Measurements from ENCODE around the gene GPAT2. TPM values are rescaled to one million over a fixed set of nuclear protein-coding genes. Genes with fewer than 3 reads are reported as not detected.
"Not testable (repeated sequence)": the region's sequence is repeated elsewhere in the genome, so short reads cannot be mapped to it uniquely, and the experiment has no call there.

The GPAT2 gene
- total RNA-seq, 1 donor from 2014 or later: 2.6 TPM

DNA sequence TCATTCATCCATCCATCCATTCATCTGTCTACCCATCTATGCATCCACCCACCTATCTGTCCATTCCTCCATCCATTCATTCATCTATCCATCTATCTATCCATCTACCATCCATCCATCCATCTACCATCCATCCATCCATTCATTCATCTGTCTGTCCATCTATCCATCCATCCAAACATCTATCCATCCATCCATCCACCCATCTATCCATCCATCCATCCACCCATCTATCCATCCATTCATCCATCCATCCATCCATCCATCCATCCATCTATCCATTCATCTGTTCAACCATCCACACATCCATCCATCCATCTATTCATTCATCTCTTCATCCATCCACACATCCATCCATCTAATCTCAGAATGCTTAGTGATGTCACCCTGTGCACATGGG lies 30.0 kb upstream of the GPAT2 start:
- DNase-seq (ENCODE audit: low spot score): not testable (repeated sequence)

DNA sequence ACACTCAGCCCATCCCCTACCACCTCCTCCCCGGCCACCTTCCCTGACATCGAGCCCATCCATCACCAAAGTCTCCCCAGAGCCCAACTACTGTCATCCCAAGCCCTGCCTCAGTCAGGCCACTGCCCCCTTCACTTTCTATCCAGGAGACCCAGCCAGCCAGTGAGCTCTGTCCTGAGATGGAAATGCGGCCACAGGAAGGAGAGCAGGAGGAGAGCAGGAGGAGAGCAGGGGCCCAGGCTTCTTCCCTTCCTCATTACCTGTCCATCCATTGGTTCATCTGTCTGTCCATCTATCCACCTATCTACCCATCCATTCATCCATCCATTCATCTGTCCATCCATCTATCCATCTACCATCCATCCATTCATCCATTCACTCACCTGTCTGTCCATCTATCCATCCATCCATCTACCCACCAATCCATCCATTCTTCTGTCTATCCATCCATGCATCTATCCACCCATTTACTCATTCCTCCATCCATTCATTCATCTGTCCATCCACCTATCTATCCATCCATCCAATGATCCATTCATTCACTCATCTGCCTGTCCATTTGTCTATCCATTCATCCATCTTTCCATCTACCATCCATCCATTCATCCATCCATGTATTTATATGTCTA lies 29.4 kb upstream of the GPAT2 start:
- not testable (repeated sequence) for DNase-seq (ENCODE audit: low spot score)

DNA sequence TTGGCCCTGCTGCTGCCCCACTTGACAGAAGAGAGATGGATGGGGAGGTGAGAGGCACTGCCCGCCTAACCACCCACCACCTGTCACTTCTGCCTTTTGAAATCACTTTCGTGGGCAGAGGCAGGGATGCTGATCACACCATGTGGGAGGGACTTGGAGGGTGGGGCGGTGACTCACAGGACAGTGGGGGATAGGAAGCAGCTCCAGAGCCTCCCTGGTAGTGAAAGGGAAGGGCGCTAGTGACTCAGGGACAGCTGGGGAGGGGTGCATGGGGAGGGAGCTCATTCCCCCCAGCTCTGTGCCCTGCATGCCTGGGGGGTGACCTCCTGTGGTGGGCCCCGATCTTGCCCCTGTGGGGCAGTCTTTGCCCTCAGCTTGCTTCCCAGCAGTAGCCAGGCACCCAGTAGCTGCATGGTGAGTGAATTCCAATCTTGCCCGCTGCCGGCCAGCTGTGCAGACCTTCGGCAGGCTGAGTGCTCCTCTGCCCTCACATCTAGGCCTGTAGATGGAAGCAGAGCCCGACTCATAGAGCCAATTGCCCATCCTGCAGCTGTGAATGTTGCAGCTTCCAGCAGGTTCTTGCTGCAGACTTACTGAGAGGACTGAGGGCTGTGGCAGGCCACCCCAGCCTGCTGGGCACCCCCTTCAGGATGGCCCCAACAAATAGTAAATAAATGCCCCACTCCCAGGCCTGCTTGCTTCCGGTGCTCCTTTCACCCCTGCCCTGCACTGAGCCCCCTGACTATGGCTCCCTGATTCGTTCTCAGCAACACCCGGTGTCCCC lies 28.6 kb upstream of the GPAT2 start:
- DNase-seq (ENCODE audit: low spot score): peak; percentile 55

DNA sequence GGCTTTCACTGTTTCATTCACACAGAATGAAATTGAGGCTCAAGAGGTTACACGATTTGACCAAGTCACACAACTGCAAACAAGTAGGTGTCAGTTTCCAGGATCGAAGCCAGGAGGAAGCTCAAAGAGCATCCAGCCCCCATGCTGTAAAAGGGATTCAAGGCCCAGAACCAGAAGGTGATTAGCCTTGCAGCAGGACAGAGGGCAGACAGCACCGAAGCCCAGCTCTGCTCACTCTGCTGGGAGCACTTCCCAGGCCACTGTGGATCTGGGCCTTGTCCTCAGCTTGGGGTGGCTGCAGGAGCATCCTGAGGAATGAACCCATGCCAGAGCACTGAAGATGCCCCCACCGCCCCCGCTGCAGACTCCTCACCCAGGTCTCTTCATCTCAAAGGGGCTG lies 27.8 kb upstream of the GPAT2 start:
- DNase-seq (ENCODE audit: low spot score): not testable (repeated sequence)

DNA sequence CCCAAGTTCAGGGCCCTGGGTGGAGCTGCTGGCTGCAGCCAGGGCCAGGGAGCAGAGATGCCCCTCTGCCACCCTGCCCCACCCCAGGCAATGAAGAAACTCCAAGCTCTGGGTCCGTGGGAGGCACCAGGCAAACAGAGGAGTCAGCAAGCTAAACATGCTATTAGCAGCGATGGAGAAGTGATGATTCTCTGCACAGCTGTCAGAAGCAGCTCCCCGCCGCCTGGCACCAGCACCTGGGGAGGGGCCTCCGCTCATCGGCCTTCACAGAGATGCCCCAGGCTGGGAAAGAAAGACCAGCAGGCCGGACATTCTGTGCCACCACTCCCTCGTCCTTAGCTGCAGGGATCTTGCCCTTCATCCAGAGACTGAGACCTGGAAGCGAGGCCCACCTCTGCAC lies 27.2 kb upstream of the GPAT2 start:
- DNase-seq (ENCODE audit: low spot score): not testable (repeated sequence)

DNA sequence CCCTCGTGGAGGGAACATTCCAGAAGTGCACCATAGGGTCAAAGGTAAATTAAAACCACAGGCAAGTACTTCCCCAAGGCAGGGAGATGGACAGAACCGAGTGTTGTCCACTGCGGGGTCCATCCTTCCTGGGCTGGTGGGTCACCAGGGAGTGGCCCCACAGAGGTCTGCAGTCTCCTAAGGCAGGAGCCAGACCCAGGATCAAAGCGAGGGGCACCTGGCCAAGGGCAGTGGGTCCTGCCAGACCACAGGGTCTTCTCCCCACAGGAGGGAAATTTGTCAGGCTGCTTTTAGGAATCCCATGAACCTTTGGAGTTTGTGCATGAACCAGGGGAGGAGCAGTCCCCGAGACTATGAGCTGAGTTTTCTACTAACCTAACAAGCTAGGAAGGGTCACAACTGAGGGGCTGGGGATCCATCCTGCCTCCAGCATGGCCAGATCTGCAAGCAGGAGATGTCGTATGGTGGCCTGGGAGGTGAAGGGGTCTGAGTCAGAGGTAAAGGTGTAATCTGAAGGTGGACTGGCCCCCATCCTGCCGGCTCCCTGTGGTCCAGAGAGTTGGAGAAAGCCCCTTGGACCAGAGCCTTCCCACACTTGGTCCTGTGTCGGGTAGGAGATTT lies 26.6 kb upstream of the GPAT2 start:
- DNase-seq (ENCODE audit: low spot score): not testable (repeated sequence)

DNA sequence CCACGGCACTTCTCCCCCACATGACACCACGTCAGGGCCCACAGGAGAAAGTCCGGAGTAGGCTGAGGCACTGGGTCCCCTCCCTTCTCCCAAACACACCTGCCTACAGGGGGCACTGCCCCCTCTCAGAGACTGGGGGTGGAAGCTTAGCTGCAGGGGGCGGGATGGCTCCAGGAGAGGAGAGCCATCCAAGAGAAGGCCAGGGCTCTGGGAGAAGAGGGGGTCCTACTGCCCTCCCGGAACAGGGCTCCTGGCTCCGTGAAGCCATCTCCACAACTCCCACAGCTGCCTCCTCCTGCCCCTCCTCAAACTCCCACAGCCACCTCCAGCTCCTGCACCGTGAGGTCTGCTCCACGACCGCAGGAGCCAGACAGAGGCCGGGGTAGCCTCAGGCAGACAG lies 25.6 kb upstream of the GPAT2 start:
- not testable (repeated sequence) for DNase-seq (ENCODE audit: low spot score)

DNA sequence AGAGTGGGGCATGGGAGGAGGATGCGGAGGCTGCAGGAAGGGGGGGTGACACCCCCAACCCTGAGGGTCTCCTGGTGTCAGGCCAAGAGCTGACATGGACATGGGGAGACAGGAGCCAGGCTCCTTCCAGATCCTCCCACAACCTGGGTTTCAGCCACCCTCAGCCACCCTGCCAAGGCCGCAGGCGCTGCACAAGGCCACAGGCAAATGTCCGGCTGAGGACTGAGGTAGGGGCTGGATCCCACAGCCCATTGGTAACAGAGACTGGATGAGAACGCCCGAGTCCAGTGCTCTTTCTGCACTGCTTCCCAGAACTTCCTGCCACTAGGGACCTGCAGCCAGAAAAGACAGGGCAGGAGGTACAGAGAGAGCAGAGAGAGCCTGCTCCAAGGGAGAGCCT lies 24.7 kb upstream of the GPAT2 start:
- not testable (repeated sequence) for DNase-seq (ENCODE audit: low spot score)

DNA sequence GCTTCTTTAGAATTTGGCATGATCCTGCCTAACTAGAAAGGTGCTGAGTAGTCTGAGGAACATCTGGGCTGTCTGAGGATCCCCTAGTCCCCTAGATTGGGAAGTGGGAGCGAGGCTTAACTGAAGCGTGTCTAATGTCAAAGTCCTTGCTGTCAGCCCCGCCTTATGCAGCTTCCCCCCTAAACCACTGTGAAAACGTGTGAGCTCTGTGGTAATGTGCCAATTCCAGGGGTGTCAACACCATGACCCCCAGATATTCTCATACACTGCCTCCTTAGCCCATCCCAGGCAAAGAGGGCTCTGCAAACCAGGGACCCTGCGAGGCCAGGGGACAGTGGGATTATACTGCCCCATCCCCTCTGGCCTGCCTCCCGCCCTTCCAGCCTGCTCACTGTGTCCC lies 21.1 kb upstream of the GPAT2 start:
- not testable (repeated sequence) for DNase-seq (ENCODE audit: low spot score)

DNA sequence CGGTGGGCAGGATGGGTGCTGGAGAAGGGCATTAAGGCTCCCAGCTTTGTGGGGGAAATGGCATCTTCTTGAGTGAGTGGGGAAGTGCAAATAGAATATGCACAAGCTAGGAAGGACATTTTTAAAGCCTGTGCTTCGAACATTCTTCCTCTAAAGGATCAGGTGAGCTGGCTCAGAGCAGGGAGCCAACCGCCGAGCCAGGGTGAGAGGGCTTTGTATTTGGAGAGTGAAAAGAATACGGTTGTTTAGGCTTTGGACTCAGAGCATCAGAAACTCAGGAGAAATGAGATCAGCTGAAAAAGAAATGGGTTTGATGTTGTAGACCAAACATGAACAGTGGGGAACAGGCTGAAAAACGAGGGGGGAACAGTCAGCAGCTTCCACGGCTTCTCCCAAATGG lies 19.8 kb upstream of the GPAT2 start:
- not testable (repeated sequence) for DNase-seq (ENCODE audit: low spot score)

DNA sequence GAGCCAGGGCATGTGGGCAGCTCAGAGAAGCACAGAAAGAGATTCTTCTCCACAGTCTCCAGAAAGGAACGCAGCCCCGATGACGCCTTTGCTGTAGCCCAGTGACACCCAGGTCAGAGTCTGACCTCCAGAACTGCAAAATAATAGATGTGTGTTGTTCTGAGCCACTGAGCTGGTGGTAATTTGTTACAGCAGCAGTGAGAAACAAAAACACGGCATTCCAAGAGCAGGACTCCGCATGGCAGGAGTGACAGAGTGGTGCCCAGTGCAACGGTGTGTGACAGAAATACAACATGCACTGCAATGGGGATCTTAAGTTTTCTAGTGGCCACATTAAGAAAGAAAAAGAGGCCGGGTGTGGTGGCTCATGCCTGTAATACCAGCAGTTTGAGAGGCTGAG lies 18.7 kb upstream of the GPAT2 start:
- not testable (repeated sequence) for DNase-seq (ENCODE audit: low spot score)

DNA sequence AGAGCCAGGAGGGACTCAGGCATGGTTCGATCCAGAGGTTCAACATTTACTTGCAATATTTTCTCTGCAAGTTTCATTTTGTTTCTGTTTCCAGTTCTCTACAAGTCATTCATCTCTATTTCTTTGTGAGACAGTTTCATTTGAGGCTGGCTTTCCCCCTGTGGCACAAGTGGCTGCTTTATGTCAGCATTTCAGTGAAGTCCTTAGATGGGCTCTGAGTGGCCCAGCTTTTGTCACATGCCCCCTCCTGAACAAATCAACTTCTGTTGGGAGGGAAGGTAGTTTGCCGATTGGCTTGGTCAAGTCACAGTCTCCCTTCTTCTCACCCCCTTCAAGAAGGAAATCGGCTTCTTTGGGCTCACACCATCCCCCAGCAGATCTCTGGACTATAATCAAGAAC lies 17.9 kb upstream of the GPAT2 start:
- DNase-seq (ENCODE audit: low spot score): not testable (repeated sequence)

DNA sequence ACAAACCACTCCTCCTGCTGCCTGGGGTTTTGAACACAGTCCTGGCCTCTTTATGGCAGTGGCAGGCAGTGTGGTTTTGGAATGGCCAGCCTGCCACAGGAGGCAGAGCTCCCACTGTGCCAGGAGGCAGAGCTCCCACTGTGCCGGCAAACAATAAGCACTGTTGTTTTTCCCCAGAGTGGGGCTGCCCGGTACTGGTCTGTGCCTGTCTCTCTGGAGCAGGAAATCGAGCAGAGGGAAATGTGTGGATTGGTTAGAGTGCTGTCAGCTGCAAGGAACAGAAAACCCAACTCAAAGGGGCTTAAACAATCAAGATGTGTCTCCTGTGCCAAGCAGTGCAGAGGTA lies 15.2 kb upstream of the GPAT2 start:
- DNase-seq (ENCODE audit: low spot score): not testable (repeated sequence)

DNA sequence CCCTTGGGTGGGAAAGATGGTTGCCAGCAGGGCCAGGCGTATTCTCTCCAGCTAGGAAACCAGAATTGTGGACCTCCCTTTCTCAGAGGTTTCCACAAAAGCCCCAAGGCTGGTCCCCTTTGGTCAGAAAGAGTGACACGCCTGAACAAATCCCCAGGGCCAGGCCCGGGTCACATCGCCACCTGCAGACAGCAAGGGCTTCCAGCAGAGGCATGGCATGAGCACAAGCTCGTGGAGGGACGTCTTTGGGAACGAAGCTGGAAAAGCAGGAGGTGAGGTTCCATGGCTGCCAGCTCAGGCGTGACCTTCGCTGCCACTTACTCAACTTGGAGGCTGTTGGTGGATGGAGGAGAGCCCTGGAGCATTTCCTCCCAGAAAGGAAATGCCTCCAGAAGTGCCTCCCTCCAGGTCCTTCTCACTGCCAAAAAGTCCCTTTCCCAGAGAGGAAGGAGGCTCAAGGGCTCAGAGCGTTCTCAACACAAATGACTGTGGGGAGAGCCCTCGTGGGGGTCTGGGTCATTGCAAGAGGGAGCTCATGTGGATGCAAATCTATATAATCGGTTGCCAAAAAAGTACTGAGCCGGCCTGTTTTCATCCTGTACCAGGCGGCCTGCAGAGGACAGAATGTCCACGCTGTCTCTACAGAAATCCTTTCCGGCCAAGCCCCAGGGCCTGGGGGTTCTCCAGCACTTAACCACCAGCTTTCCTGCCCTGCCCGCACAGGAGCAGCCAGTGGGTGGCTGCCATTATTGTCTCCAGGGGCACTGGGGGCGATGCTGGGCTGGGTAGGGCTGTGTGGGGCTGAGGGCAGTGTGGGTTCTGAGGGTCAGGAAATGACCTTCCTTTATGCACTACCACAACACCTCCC lies 14.6 kb upstream of the GPAT2 start:
- DNase-seq (ENCODE audit: low spot score): not testable (repeated sequence)

DNA sequence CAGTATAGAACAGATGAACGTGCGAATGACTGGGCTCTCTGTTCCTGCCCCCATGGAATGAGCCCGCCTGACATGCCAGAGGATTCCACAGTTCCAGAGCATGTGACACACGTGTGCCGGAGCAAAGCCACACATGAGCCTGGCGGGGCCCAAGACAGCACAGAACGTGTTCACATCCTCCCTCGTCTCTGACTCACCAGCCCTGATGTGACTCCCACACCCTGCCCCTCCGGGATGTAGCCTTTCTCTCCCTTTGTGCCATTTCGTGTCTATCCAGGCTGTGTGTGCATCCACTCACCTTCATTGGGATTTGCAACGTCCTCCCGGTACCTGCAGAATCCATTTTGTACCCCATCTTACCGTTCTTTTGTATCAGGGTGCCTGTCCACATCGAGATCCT lies 838 bp upstream of the GPAT2 start:
- DNase-seq (ENCODE audit: low spot score): not testable (repeated sequence)

DNA sequence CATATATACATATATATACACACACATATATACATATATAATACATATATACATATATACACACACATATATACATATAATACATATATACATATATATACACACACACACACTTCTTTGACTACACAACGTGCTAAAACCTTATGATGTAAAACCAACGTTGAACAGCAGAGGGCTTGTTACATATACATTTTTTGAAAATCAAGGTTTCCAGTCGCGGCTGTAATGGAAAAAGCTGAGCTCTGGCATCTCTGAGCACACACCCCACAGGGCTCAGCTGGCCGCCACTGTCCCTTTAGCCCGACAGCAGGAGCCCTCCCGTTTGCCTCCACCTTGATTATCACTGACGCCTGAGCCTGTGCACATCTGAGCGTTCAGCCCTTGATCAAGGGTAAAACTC lies 719 bp downstream of the GPAT2 start:
- DNase-seq (ENCODE audit: low spot score): not testable (repeated sequence)

DNA sequence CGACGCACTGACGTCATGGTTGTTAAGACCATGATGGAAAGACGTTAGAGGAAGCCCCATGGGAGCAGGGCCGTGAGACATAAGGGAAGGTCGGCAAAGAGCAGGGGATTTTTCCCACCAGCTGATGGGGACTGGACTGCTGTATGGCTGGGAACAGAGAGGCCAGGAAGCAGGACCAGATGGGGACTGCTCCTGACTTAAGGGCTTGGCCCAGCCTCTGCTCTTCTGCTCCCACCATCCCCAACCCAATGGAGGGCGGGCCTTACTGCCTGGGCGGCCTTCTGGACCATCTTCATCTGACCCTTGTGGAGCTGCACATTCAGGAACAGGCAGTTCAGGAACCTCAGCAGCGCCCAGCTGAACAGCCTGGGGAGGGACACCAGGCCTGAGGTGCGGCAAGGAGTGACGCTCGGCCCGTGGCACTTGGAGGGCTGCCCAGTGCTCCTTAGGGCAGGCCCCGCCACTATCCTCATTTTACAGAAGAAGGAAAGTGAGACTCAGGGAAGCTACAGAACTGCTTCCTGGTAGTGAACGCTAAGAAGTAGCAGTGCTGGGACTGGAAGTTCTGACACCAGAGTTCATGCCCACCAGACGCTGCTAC lies 6.9 kb downstream of the GPAT2 start:
- not testable (repeated sequence) for DNase-seq (ENCODE audit: low spot score)

DNA sequence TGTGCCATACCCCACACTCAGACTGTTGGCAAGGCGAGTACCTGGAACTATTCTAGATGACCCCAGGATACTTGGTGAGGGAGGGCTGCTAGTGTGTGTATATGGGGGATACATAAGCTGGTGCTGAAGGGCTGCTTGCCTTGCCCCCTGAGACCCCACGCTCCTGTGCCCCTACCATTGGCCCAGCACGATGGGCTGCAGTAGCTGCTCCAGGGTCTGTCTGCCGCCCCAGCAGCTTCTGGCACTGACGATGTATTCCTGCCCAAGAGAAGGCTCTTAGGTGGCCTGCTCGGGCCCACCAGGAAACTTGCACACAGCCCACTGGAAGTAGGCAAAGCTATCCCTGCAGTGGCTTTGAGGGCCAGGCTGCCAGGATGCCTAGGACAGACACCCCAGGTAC lies 9.0 kb downstream of the GPAT2 start:
- not testable (repeated sequence) for DNase-seq (ENCODE audit: low spot score)

DNA sequence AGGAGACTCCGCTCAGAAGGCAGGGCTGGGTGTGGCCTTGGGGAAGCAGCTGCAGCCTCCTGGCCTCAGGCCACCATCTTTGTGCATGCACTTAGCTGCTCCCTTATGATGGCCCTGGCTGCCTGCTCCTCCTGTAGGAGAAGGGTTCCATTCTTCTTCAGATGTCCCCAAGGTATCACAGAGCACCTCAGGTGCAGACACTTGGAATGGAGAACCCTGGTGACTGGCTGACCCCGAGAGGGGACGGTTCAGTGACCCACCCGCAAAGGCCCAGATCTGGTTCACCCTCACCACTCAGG lies 9.6 kb downstream of the GPAT2 start:
- no peak for DNase-seq (ENCODE audit: low spot score)

DNA sequence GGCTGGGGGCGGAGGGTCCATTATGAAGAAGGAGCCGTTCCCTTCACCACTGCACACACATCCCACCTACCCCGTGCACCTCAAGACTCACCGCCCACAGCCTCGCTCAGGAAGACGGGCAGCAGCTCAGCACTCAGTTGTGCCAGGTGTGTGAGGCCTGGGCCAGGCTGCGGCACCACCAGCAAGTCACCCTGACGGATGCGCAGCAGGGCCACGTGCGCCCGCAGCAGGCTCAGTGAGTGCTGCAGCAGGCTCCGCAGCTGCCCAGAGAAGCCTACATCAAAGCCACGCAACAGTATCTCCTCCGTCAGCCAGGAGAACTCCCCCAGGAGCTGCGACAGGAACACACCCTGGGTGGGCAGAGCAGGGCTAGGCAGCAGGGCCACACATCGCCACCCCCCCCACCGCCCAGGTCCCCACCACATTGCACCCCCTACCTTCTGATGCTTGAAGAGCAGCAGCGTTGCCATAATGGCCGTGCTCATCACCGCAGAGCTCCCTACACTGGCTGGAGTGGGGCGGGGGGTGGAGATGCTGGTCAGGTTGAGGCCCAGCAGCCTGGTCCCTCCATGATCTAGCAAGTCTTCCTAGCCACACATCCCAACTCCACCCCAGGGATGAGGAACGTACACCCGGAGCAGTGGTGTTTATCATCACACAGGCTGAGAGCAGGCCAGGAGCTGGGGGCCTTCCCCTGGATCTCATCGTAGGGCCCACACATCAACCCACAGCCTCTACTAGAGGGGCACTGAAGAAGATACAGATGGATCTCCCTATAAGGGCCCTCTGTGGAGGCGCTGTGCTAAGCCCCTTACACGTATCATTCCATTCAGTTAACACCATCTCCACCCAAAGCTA lies 10.2 kb downstream of the GPAT2 start:
- no peak for DNase-seq (ENCODE audit: low spot score)

DNA sequence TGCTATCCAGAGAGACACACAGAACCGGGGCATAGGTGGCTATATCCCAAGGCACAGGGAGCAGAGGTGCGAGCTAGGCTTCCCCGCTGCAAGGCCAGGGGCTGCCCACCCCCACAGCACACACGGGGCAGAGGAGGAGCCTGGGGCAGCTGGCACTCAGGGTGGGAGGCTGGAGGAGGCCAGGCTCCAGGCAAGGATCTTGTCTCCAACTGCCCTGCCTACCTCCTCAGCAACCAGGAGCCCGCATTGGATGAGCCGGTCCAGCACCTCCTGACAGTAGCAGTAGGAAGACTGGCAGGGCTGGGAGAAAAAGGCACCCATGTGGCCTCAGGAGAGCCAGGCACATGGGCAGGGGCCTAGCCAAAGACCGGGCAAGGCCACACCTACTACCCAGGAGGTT lies 11.0 kb downstream of the GPAT2 start:
- not testable (repeated sequence) for DNase-seq (ENCODE audit: low spot score)
